Measurements from ENCODE around the gene UBAC1.

GRCh38 chr9:136010176-136010575 lies 49.0 kb upstream of the UBAC1 start:
- no peak for TF ChIP-seq POLR2A (IDR thresholded peaks at IDR 0.05)
- TF ChIP-seq, protein P1, sequence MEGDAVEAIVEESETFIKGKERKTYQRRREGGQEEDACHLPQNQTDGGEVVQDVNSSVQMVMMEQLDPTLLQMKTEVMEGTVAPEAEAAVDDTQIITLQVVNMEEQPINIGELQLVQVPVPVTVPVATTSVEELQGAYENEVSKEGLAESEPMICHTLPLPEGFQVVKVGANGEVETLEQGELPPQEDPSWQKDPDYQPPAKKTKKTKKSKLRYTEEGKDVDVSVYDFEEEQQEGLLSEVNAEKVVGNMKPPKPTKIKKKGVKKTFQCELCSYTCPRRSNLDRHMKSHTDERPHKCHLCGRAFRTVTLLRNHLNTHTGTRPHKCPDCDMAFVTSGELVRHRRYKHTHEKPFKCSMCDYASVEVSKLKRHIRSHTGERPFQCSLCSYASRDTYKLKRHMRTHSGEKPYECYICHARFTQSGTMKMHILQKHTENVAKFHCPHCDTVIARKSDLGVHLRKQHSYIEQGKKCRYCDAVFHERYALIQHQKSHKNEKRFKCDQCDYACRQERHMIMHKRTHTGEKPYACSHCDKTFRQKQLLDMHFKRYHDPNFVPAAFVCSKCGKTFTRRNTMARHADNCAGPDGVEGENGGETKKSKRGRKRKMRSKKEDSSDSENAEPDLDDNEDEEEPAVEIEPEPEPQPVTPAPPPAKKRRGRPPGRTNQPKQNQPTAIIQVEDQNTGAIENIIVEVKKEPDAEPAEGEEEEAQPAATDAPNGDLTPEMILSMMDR (IDR thresholded peaks at IDR 0.05): no peak
